ENCODE data around the gene FAM237B.

Gene FAM237B

DNA sequence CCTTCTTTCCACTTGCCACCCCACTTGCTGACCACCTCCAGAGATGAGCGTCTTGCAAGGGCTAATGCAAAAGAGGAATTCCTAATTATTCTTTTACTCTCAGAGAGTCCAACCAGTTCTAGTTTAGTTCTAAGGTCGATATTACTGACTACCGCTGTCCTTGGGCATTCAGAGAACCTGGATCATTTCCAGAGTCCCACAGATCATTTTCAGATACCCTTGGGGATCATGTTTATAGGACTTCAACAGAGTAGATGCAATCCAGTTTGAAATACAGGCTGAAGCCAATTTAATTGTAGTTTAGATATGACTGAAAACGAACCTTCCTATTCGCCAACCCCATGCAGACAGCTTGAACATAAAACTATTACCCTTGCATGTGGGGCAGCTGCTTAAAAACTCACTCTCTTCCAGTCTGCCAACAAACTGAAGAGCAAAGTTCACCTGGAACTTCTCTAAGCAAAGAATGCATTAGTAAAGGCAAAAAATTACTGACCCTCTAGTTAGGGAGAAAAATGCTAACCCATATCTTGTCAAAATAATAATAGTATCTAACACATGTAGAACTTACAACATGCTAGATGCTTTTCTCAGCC, 53.7 kb downstream of the FAM237B start:
- H3K27ac ChIP-seq = no peak overlapping the region
- TF ChIP-seq, protein P1, sequence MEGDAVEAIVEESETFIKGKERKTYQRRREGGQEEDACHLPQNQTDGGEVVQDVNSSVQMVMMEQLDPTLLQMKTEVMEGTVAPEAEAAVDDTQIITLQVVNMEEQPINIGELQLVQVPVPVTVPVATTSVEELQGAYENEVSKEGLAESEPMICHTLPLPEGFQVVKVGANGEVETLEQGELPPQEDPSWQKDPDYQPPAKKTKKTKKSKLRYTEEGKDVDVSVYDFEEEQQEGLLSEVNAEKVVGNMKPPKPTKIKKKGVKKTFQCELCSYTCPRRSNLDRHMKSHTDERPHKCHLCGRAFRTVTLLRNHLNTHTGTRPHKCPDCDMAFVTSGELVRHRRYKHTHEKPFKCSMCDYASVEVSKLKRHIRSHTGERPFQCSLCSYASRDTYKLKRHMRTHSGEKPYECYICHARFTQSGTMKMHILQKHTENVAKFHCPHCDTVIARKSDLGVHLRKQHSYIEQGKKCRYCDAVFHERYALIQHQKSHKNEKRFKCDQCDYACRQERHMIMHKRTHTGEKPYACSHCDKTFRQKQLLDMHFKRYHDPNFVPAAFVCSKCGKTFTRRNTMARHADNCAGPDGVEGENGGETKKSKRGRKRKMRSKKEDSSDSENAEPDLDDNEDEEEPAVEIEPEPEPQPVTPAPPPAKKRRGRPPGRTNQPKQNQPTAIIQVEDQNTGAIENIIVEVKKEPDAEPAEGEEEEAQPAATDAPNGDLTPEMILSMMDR (conservative IDR thresholded peaks at IDR 0.05) = no peak

DNA sequence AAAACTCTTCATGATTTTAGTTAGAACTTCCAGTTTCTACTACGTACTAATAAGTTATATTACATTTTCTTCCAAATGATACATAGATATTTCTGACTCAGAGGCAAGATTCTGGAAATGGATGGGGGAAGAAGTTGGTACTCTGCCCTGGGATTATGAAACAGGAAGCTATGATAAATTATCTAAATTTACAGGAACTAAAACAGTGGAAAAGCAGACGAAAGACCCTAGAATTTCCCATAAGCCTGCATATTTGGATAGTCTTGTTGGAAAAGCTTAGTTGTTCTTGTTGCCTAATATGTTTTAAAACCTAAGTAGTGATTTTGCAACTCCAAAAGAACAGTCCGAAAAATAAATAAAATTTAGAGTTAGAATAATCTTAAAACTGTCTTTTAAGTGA, 54.3 kb downstream of the FAM237B start:
- TF ChIP-seq, protein P1 (conservative IDR thresholded peaks at IDR 0.05) = no peak
- H3K27ac ChIP-seq = no peak overlapping the region
